GM21576 (cell line): ENCODE measurements around the gene SAPCD2.
"Not testable (repeated sequence)": the region's sequence is repeated elsewhere in the genome, so short reads cannot be mapped to it uniquely, and the experiment has no call there.

Experiments
- ATAC-seq: cut with Tn5 transposase; IDR thresholded peaks from one replicate; pipeline ENCODE4 v1.9.1; 2021; ENCODE audit warnings: mild to moderate bottlenecking, moderate library complexity; ENCODE audit not compliant: unreplicated experiment

Gene SAPCD2

DNA sequence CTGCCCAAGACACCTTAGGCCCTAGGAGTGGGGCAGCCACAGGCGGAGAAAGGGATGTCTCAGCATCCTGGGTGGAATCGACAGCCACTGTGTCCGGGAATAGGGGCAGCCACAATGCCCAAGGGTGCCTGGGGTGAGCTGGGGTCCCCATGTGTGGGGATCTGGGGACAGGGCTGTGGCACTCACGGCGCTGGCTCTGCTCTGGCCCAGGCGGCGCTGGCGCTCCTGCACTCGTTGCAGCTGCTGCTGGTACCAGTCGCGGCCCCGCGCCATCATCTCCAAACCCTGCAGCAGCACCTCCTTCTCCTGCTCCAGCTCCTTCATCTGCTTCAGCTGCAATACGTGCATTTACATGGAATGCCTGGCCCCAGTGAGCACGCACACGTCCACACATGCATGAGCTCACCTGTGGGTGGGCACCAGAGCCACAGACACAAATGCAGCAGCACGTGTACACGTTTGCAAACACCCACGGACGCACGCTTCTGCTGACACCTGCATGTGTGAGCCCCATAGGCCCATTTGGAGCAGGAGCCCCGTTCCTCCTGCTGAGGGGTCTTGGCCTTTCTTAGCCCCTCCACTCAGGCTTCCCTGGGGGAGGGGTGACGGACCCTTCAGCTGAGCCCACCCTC lies 4.9 kb downstream of the SAPCD2 start:
- ATAC-seq: no peak

DNA sequence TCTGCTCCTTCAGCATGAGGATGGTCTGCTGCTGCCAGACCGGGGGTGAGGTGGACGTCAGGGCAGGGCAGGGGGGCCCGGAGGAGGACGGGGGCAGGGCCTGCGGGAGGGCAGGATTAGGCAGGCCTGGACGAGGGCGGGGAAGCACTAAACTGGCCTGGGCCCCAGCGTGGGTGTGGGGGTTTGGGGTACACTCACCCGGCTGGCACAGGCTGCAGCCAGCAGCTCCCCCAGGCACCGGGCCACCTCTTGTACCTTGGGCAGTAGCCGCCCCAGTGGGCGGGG lies 5.5 kb downstream of the SAPCD2 start:
- ATAC-seq: no peak

DNA sequence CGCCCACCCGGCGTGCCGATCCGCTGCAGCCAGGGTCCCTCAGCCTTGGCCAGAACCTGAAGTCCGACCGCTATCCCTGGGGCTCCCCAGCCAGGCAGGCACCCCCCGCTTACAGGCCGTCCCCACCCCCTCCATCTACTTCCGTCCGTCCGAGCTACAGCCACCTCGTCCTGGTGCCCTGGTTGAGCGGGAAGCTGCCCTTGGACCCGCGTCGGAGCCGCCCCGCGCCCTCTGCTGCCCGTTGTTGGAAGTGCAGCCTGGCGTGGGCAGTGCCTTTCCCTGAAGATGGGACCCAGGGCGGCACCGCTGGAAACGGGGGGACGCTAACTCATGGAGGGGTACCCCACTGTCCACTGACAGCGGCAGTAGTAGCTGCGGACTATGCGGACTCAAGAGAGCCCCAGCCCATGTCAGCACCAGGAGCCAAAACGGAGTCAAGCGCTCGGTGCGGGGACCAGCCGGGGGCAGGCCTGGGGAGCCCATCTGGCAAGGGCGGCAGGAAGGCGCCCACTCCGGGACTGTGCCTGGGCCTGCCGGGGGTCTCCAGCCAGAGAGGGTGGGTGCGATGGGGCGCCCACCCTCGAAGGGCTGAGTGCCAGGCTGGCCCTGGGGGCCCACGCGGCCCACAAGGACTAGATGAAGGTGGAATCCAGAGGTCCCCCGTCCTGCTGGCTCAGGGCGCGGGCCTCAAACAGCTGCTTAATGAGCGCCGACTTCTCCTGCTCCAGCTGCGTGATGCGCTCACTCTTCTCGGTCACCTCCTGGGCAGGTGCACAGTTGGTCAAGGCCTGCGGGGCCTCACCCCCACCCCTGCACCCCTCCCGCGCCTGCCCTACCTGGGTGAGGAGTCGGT lies 6.1 kb downstream of the SAPCD2 start:
- no peak for ATAC-seq

DNA sequence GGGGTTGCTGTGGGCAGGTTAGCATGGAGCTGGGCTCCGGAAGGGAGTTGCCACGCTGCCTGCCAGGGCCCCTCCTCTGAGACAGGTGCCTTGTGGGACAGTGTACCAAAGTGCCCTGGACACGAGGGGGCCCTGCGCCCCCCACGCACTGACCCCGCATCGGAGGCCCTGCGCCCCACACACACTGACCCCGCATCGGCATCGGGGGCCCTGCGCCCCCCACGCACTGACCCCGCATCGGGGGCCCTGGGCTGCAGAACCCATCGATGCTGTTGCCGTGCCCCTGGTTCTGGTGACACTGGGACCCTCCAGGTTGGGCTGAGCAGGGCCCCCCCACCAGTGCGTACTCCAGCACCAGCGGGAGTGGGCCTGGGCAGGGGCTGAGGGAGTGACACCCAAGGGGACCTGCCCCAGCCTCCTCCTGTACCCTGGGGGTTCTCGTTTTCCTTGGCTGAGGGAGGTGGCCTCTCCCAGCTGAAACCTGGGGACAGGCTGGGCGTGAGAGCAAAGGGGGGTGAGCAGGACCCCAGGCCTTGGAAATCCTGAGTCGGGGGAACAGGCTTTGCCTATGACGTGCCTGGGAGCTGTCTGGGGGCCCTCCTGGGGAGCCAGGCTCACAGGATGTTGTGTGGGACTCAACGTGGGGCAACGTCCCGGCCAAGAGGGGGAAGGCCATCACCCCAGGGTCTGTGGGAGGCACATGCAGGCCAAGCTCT lies 6.9 kb downstream of the SAPCD2 start:
- no peak for ATAC-seq

DNA sequence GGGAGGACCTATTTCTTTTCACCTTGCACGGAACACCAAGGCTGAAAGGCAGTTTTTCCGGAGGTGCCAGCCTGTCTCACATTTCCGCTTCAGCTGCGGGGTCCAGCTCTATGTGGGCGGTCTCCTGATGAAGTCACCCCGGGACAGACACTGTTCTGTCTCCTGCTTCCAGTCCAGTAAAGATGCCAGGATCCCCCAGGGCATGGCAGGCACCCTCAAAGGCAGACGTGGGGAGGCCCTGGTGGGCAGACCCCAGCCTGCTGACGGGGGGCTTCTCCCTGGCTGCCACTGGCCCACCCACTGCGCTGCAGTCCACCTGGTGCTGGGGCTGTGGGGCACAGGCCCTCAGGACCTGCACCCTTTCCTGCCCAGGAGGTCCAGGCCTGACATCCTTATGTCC lies 7.6 kb downstream of the SAPCD2 start:
- ATAC-seq: not testable (repeated sequence)

DNA sequence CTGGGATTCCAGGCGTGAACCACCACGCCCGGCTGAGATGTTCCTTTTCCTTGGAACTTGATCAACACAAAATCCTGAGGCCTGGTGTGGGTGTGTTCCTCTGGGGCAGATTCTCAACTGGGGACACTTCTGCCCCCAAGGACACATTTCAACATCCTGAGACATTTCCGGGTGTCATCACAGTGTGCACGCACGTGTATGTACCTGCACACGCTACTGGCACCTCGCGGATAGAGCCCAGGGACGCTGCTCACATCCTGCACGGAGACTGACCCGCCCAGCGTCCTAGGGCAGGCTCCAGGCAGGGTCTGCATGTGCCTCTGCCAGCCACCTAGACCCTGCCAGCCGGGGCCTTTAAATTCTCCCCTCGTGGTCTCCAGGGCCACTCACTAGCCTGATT lies 8.0 kb downstream of the SAPCD2 start:
- no peak for ATAC-seq

DNA sequence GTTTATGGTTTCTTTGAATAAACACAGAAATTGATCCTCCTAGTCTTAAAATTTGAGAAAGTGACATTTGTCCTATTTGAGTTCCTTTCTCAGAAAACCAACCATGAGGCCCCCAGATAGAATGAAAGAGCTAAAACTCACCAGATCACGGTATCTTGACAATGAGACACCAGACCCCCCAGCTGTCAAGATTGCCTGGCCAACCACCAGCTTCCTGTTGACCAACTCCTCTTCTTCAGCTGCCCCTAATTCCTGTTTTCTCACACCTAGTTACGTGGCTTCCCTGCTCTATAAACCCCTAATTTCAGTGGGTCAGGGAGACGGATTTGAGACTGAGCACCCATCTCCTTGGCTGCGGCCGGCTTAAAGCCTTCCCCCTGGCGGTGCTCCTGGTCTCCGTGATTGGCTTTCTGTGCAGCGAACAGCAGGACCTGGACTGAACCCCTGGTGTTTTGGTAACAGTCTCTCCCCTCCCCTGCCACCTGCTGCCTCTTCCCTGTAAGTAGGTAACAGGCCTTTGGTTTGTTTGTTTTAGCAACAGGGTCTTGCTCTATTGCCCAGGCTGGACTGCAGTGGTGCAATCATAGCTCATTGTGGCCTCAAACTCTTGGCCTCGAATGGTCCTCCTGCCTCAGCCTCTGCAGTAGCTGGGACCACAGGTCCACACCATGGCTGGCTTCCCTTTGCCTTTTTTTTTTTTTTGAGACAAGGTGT lies 11.7 kb downstream of the SAPCD2 start:
- ATAC-seq: no peak

DNA sequence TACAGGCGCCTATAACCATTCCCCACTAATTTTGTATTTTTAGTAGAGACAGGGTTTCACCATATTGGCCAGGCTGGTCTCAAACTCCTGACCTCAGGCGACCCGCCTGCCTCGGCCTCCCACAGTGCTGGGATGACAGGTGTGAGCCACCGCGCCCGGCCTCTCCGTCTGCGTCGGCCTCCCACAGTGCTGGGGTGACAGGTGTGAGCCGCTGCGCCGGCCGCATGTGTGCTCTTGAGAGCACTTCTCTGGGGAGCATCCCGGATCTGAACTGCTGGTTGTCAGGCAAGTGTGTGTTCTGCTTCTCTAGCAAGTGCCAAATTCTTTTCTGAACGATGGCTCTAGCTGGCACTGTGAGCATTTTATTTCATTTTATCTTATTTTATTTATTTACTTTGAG lies 12.8 kb downstream of the SAPCD2 start:
- ATAC-seq: no peak

DNA sequence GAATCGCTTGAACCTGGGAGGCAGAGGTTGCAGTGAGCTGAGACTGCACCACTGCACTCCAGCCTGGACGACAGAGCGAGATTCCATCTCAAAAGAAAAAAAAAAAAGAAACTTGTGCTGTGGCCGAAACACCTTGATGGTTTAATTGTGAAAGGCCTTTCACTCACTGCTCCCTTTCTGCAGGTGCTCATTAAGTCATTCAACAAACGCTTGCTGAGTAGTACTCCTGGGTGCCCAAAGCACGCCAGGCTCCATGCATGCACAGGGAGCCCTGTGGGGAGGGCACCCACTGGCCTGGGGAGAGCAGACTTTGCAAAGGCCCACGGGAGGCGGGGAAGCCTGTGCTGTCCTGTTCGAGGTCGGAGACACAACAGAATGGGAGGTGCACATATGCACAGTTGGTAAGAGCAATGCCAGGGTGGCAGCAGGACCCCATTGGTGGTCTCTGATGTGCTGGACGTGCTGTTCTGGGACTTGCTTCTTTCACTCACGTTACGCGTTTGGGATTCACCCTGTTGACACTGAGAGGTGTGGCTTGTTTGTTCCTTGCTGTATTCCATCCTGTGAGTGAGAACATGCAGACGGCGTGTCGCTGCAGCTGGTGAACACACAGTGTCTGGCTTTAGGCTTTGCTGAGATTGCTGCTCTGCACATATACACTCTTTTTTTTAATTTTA lies 13.5 kb downstream of the SAPCD2 start:
- ATAC-seq: no peak

DNA sequence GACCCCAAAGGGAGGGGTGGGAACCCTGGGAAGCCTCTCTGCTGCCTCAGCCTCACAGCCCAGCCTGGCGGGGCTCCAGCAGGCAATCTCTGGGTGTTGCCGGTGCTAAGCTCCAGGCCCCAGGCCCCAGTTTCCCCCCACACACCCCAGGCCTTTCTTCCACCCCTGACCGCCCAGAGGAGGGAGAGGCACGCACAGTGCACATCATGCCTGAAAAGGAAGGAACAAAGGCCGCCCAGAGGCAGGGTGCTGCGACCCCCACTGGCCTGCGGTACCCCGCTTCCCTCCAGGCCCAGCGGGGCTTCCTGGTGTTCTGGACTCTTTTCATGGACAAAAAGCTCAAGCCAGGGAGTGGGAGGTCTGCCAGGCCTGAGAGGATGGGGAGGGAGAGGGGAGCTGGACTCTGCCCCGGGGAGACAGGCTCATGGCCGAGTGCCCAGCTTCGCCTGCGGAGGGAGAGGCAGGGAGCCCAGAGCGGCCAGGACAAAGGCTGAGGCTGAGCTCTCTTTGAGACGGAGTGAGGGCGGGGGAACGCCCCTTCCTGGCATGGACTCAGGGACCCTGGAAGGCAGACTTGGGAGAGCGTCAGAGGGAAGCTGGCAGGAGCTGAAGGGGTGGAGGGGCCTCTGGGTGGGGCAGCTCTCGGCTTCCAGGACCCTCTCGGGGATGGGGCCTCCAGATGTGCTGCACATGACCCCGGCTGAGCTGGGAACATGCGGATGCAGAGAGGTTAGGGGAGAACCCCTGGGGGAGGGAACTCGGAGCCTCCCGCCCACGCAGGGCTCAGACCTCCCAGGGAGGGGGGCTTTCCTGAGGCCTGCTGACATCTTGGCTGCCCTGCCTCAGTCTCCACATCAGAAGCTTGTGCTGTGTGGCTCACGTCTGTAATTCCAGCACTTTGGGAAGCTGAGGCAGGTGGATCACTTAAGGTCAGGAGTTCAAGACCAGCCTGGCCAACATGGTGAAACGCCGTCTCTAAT lies 14.7 kb downstream of the SAPCD2 start:
- no peak for ATAC-seq

DNA sequence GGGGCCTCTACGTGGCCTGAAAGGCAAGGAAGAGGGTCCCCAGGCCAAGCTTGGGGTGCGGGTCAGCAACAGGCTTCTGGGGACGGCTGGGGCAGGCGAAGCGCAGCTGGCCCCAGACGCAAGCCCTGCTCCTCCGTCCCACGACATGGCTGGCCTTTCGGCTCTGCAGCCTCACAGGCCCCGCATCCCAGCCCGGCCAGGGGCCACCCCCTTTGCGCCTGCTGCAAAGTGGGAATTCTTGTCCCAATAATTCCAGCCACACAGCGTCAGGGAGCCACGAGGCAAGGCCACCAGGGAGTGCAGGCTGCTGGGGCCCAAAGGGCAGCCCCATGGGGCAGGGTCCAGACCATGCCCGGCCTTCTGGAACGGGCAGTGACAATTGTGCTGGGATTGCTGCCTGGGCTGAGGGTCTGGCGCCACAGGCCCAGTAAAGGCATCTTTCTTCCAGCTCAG lies 15.4 kb downstream of the SAPCD2 start:
- ATAC-seq: no peak

DNA sequence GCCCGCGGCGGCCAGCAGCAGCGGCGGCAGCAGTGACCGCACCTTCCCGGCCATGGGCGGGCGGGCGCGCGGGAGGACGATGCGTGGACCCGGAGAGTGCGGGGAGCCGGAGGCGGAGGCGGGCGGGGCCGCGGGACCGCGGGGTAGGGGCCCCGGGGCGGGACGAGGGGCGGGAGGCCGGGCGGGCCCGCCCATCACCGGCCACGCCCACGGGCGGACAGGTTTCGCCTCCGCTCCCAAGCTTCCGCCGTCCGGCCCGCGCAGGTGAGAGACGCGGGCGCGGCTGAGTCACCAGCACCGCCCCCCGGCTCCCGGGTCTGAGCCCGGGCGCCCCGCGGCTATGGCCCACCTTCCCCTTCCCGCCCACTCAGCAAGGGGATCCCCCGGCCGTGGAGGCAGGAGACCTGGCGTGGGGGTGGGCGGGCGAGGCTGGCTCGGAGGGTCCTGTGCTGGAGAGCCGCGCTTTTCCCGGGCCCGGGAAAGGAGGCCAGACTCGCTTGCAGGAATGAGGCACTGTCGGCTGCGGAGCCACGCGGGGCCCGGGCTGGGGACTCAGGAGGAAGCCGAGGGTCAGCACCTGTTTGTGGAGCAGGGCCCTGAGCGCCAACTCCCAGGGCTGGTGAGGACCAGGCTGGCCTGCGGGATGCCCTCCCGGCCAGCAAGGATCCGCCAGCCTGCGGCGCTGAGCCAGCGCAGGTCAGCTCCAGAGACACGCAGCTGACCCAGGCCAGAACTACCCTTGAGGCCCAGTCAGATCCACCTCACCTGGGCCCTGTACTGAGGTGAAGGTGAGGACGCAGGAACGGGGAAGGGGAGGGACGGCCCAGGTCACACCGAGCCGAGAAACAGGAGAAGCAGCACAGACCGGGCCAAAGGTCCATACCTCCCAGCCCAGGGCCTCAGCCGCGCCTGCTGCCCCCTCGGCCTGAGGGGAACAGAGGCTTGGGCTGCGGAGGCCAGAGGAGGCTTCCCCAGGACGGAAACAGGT lies 16.1 kb downstream of the SAPCD2 start, which contains the start of gene ENTPD2:
Gene ENTPD2, minus strand, starts transcription at position 118 of the 988 bp plus-strand sequence. Its CDS starts 64 bp downstream, at position 54.
- no peak for ATAC-seq

DNA sequence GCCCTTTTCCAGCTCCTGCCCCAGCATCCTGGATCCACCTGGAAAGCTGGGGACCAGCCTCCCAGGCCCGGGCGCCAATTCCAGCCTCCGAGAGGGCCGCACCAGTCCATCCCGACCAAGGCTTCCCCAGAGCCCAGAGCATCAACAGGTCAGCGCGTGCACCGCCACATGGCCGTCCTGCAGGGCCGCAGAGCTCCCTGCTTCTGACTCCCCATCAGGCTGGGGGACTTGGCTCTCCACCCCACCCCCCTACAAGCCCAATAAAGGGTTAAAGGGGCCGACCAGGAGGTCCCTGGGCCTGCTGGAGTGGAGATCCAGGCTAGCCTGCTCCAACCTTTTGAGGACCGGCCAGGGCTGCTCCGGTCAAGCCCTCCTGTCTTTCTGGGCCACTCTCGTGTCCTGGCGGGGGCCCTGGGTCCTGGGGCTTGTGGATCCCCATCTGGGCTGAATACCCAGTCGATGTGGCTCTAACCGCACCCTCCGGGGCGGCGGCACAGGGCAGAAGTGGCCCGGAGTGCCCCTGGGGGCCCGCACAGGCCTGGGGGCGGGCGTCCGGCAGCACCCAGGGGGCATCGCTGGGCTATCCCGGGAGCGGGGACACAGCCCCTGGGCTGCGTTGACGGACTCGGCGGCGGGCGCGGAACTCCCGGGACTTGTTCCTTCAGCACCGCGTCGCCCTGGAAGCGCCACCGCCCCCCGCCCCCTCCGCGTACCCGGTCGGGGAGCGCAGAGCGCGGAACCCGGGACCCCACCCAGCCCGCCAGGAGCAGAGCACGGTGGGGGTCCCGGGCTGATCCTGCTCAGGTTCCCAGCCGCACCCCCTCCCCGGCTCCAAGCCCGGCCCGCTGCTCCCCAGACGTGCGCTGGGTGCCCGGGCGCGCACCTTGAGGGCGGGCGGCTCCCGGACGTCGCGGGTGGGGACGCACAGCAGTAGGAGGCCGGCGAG lies 17.1 kb downstream of the SAPCD2 start:
- ATAC-seq: no peak

DNA sequence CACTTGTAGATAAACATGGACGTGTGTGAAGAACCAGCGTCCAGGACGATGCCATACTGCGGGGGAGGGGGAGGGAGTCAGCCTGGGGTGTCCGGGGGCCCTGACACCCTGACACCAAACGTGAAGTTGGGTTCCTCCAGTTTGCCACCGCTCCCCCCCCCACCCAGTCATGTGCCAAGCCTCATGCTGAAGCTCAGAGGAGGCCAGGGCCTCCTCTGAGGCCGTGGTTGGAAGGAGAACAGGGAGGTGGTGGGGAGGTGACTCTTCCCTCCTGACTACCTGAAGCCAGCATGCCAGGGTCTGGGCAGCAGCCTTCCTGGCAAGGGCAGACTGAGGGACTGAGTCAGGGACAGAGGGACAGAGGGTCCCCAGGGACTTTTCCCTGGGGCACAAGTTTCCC lies 18.1 kb downstream of the SAPCD2 start:
- ATAC-seq: no peak

DNA sequence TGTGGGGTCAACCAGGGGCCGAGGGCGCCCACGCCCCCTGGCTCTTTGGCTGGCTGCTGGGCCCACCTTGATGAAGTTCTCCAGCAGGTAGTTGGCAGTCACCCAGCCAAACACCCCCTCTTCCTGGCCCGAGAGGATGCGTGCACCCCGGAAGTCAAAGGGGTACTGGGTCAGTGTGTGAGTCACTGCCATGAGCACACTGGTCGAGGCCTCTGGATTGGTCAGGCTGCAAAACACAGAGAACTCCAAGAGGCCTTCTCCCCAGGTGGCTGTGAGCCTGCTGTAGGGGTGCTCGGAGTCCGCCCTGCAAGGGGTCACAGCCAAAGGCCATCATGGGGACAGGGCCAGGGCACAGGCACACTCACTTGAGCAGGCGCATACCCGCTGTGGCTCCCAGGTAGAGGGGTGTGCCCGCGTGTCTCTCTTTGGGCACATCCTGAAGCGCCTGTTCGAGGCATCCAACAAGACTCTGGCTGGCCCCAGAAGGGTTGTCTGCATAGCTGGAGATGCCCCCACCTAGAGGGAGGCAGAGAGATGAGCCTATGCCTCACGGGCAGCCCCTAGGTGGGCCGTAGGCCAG lies 19.1 kb downstream of the SAPCD2 start:
- ATAC-seq: no peak

DNA sequence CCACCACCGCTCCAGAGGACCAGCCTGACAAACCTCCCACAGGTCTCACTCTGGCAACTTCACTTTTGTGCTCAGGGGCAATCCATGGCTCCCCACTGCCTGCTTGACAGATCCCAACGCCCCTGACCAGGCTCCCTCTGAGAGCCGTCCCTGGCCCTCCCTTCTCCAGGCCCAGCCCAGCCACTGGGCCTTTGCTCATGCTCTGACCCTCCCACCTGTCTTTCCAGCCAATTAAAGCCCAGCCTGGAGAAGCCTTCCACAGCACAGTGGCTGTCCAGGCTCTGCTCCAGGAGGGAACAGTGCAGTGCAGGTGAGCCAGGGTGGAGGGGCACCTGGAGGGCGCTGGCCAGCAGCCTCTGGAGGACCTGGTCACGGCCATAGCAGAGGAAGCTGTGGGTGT lies 19.8 kb downstream of the SAPCD2 start:
- no peak for ATAC-seq
